ENCODE data around the gene OR2T8. TPM values are rescaled to one million over a fixed set of nuclear protein-coding genes. Genes with fewer than 3 reads are reported as not detected.
A peak's percentile ranks its signal among the peaks of the same experiment; 100 is the strongest.

OR2T8 gene
- total RNA-seq, 1 experiment from 2014 or later: 0.26 TPM

DNA sequence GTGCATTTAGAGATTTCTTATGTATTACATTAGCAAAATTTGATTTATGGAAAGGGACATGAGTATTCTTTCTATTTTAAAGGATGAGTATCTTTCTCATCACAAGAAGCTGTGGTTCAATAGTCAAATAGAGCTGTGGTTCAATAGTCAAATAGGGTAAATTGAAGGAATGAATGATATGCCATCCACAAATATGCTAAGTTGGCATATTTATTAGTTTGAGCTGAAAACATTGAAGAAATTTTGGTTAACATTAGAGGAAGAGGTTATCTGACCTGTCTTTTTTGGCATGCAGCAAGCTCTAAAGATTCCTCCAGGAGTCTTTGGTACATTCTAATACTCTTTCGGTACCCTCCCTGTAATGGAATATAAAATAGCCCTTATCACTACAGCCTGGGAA, 33.4 kb downstream of the OR2T8 start:
- BruUV-seq (replicated peaks): no TSS peak
- Histone ChIP-seq H3K9ac (ENCODE audit: low read length) (no peak overlapping the region), H3K4me1 (ENCODE audit: insufficient read depth, low read length) (no peaks in the 10 kb centered on the region), H3K9me3 (ENCODE audit: low read length) (no peaks in the 10 kb centered on the region), H3K4me2 (ENCODE audit: low read length) (no peak overlapping the region), H3K9me2 (replicated peaks; ENCODE audit: low read length) (no peaks in the 10 kb centered on the region), H3K27ac (ENCODE audit: low read length) (no peak overlapping the region), H3K27me3 (ENCODE audit: low read length) (no peaks in the 10 kb centered on the region), H2AFZ (ENCODE audit: low read length) (no peak overlapping the region), H4K20me1 (ENCODE audit: low read length) (no peaks in the 10 kb centered on the region), H3K4me3 (ENCODE audit: low read length) (no peak overlapping the region), H3K36me3 (ENCODE audit: low read depth, low read length) (no peaks in the 10 kb centered on the region), H3F3A (ENCODE audit: low read length, unreplicated experiment) (no peaks in the 10 kb centered on the region), H3K79me2 (ENCODE audit: low read length) (no peaks in the 10 kb centered on the region)
- POLR2A ChIA-PET (ENCODE audit: unreplicated experiment): no interaction called here
- TF ChIP-seq EZH2phosphoT487 (IDR thresholded peaks at IDR 0.05; ENCODE audit: borderline replicate concordance, low read length) (no peak), CTCF (conservative IDR thresholded peaks at IDR 0.05; ENCODE audit: low read depth, low read length) (no peak)
- CTCF ChIA-PET: no interaction called here
- intact Hi-C loops (cut with micrococcal nuclease): no loop called here
- ATAC-seq: no peak
- no peak for DNase-seq

GRCh38 chr1:247961791-247962190, 41.7 kb downstream of the OR2T8 start:
- ChIA-PET POLR2A (ENCODE audit: unreplicated experiment) (no interaction called here), CTCF (no interaction called here)
- Histone ChIP-seq H3K9ac (ENCODE audit: low read length) (no peak overlapping the region), H3K4me3 (ENCODE audit: low read length) (no peak overlapping the region), H2AFZ (ENCODE audit: low read length) (peak overlapping the region; percentile 19), H3K36me3 (ENCODE audit: low read depth, low read length) (no peaks in the 10 kb centered on the region), H3K9me3 (ENCODE audit: low read length) (no peaks in the 10 kb centered on the region), H3K9me2 (replicated peaks; ENCODE audit: low read length) (no peaks in the 10 kb centered on the region), H3K27ac (ENCODE audit: low read length) (no peak overlapping the region), H3F3A (ENCODE audit: low read length, unreplicated experiment) (no peaks in the 10 kb centered on the region), H3K4me1 (ENCODE audit: insufficient read depth, low read length) (peaks cover 11% of the 10 kb centered on the region), H3K27me3 (ENCODE audit: low read length) (no peaks in the 10 kb centered on the region), H4K20me1 (ENCODE audit: low read length) (no peaks in the 10 kb centered on the region), H3K79me2 (ENCODE audit: low read length) (no peaks in the 10 kb centered on the region), H3K4me2 (ENCODE audit: low read length) (peak overlapping the region; percentile 37)
- DNase-seq: peak; percentile 86
- peak; percentile 58 for ATAC-seq
- no peak for TF ChIP-seq EZH2phosphoT487 (IDR thresholded peaks at IDR 0.05; ENCODE audit: borderline replicate concordance, low read length)
- no peak for TF ChIP-seq CTCF (conservative IDR thresholded peaks at IDR 0.05; ENCODE audit: low read depth, low read length)
- TF ChIP-seq EZH2 (IDR thresholded peaks at IDR 0.05; ENCODE audit: low read length, unreplicated experiment): no peak
- no TSS peak for BruUV-seq (replicated peaks)
- intact Hi-C loops (cut with micrococcal nuclease): no loop called here

DNA sequence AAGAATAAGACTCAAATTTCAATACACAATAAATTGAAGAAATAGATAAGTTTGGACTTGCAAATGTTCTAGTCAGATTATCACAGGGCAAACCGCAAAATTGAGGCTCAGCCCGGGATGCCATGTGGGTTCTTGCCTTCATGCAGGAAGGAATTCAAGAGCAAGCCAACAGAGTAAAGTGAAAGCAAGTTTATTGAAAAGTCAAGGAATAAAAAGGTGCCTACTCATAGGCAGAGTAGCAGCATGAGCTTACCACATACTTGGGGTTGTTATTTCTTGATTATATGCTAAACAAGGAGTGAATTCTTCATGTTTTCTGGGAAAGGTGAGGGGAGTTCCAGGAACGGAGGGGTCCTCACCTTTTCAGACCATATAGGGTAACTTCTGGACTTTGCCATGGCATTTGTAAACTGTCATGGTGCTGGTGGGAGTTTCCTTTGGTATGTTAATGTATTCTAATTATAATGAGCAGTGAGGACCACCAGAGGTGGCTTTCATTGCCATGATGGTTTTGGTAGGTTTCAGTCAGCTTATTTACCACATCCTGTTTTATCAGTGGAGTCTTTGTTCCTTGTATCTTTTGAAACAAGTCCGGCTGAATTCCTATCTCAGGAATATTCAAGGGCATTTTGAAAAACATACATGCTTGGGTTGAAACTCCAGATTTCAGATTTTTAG, 43.0 kb downstream of the OR2T8 start:
- CTCF ChIA-PET: no interaction called here
- ATAC-seq (no peak), DNase-seq (no peak)
- POLR2A ChIA-PET (ENCODE audit: unreplicated experiment): no interaction called here
- Histone ChIP-seq H3K4me2 (ENCODE audit: low read length) (no peak overlapping the region), H3K27ac (ENCODE audit: low read length) (no peak overlapping the region), H3F3A (ENCODE audit: low read length, unreplicated experiment) (no peaks in the 10 kb centered on the region), H4K20me1 (ENCODE audit: low read length) (no peaks in the 10 kb centered on the region), H3K9me3 (ENCODE audit: low read length) (no peaks in the 10 kb centered on the region), H2AFZ (ENCODE audit: low read length) (no peak overlapping the region), H3K9me2 (replicated peaks; ENCODE audit: low read length) (no peaks in the 10 kb centered on the region), H3K36me3 (ENCODE audit: low read depth, low read length) (no peaks in the 10 kb centered on the region), H3K9ac (ENCODE audit: low read length) (no peak overlapping the region), H3K27me3 (ENCODE audit: low read length) (no peaks in the 10 kb centered on the region), H3K4me1 (ENCODE audit: insufficient read depth, low read length) (peaks cover 11% of the 10 kb centered on the region), H3K4me3 (ENCODE audit: low read length) (no peak overlapping the region), H3K79me2 (ENCODE audit: low read length) (no peaks in the 10 kb centered on the region)
- no peak for TF ChIP-seq CTCF (conservative IDR thresholded peaks at IDR 0.05; ENCODE audit: low read depth, low read length)
- TF ChIP-seq EZH2 (IDR thresholded peaks at IDR 0.05; ENCODE audit: low read length, unreplicated experiment): no peak
- no peak for TF ChIP-seq EZH2phosphoT487 (IDR thresholded peaks at IDR 0.05; ENCODE audit: borderline replicate concordance, low read length)
- intact Hi-C loops (cut with micrococcal nuclease): no loop called here
- BruUV-seq (replicated peaks): no TSS peak
